GM21723 (cell line): Measurements from ENCODE around the gene MATN1.

Experiments
- ATAC-seq: cut with Tn5 transposase; IDR thresholded peaks from one replicate; pipeline ENCODE4 v1.9.1; 2021; ENCODE audit warnings: mild to moderate bottlenecking, moderate library complexity; ENCODE audit not compliant: unreplicated experiment

MATN1 gene

GRCh38 chr1:30745834-30746208 is 22.4 kb upstream of the MATN1 start:
- ATAC-seq: no peak

- ATAC-seq: no peak
These were observed 21.9 kb upstream of the MATN1 start for GRCh38 chr1:30745156-30745833.

GRCh38 chr1:30744060-30744756 is 20.8 kb upstream of the MATN1 start:
- peak; percentile 42 for ATAC-seq

- no peak for ATAC-seq
These were observed 20.2 kb upstream of the MATN1 start for GRCh38 chr1:30743584-30744059.

GRCh38 chr1:30742963-30743559 is 19.7 kb upstream of the MATN1 start:
- ATAC-seq: no peak

GRCh38 chr1:30742300-30742962 is 19.0 kb upstream of the MATN1 start:
- ATAC-seq: no peak

- no peak for ATAC-seq
These were observed 18.0 kb upstream of the MATN1 start for GRCh38 chr1:30741239-30741894.

- no peak for ATAC-seq
These were observed 17.2 kb upstream of the MATN1 start for GRCh38 chr1:30740251-30741238.

- no peak for ATAC-seq
These were observed 16.2 kb upstream of the MATN1 start for GRCh38 chr1:30739601-30740000.

GRCh38 chr1:30738715-30739559 is 15.6 kb upstream of the MATN1 start:
- ATAC-seq: no peak

GRCh38 chr1:30738040-30738714 is 14.8 kb upstream of the MATN1 start:
- no peak for ATAC-seq

GRCh38 chr1:30737357-30738039 is 14.1 kb upstream of the MATN1 start:
- no peak for ATAC-seq

- ATAC-seq: no peak
These were observed 12.5 kb upstream of the MATN1 start for GRCh38 chr1:30735668-30736498.

GRCh38 chr1:30735124-30735523 is 11.7 kb upstream of the MATN1 start:
- no peak for ATAC-seq

GRCh38 chr1:30734580-30734979 is 11.2 kb upstream of the MATN1 start:
- ATAC-seq: no peak

- ATAC-seq: no peak
These were observed 10.7 kb upstream of the MATN1 start for GRCh38 chr1:30734106-30734505.

- no peak for ATAC-seq
These were observed 10.1 kb upstream of the MATN1 start for GRCh38 chr1:30733493-30733892.
